Iris pigment epithelial cell (primary cell): Measurements from ENCODE around the gene PYCR2.
"Not testable (repeated sequence)": the region's sequence is repeated elsewhere in the genome, so short reads cannot be mapped to it uniquely, and the experiment has no call there.

Experiments used
- DNase-seq: peaks from one replicate; pipeline ENCODE4 v3.0.0-alpha.2; 2011; ENCODE audit warnings: low read depth

PYCR2 gene

DNA sequence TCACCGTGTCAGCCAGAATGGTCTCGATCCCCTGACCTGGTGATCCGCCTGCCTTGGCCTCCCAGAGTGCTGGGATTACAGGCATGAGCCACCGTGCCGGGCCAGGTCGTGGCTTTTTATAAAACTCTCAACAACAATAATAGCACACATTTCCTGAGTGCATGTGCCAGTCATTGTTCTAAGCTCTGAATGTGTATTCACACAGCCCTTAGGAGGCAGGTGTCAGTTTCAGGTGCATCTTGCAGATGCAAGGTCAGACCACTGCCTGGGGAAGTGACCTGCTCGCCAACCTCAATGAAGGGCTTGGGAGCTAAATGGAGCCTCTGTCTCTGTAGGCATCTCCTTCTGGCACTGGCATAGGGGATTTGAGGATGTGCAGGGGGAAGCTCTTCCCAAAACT, 18.5 kb upstream of the PYCR2 start:
- DNase-seq = no peak

- DNase-seq = no peak
These were observed 17.8 kb upstream of the PYCR2 start for GRCh38 chr1:225941942-225942222.

- DNase-seq = no peak
These were observed 17.3 kb upstream of the PYCR2 start, which contains the start of gene LEFTY2 for GRCh38 chr1:225941187-225941941. Gene LEFTY2 (minus strand): TSS chr1:225941220. CDS start chr1:225941140, 80 bp downstream.

GRCh38 chr1:225940385-225941151, 16.5 kb upstream of the PYCR2 start:
- DNase-seq = no peak

DNA sequence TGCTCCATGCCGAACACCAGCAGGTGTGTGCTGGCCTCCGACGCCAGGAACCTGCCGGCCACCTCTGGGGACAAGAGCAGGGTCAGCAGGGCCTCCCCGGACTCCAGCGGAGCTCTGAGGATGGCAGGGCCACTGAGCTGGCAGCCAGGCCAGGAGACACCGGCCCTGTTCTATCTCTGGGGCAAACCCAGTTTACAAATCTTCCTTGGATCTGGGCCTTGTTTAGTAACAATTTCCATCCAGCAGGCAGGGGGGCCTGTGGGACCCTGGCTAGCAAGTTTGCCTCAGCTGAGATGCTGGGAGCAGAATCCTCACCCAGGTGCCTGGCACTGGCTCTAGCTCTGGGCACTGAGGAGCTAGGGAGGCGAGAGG, 15.9 kb upstream of the PYCR2 start:
- DNase-seq = not testable (repeated sequence)

- not testable (repeated sequence) for DNase-seq
These were observed 15.3 kb upstream of the PYCR2 start for GRCh38 chr1:225939097-225939938.

DNA sequence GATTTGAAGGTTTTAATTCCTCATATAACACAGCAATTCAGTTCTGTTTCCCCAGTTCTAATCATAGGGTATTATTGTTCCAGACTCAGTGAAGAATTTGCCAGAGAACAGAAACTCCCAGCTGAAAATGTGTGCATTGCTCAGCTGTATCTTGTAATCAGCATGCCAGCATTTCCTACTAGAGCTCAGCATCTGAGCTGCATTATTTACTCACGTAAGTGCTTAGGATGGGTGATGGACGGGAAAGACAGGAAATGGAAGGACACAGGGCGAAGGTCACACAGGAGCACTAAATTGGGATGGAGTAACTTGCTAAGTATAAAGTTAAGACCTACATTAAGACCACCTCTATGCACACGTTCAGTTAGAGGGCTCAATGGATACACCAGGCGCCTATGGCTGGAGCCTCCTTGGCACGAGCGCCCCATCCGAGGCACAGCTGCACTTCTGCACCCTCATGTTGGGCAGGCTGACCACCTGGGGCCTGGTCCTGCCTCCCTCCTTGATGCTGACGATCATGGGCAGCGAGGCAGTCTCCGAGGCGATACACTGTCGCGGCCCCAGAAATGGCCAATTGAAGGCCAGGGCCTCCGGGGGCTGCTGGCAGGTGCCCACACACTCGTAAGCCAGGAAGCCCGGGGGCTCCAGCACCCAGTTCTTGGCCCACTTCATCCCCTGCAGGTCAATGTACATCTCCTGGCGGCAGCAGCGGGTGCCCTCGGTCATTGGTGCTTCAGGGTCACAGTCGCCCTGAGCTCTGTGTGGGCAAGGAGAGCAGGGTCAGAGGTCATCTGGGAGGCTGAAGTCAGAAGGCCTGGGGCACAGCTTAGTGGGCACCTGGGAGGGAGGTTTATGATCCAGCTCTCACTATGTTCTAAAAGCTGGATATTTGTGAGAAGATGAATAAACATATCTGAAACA, 13.3 kb upstream of the PYCR2 start:
- DNase-seq = no peak

DNA sequence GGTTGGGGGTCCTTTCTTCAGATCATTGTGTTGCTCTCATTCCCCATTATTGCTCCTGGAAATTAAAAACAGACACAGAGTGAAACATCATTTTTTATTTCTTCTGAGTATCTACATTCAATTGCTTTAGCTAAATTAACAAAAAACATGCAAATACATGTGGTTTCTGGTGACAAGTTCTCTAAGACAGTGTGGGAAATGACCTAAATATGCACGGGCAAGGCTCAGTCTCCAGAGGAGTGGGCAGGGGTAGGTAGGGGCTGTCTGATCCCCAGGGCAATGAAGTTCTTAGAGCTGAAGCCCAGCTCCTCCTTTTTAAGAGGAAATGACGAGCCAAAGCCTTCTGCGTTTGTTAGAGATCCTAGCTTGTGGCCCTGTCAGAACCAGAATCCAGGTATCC, 12.5 kb upstream of the PYCR2 start:
- DNase-seq = no peak

GRCh38 chr1:225936086-225936485, 12.0 kb upstream of the PYCR2 start:
- not testable (repeated sequence) for DNase-seq

DNA sequence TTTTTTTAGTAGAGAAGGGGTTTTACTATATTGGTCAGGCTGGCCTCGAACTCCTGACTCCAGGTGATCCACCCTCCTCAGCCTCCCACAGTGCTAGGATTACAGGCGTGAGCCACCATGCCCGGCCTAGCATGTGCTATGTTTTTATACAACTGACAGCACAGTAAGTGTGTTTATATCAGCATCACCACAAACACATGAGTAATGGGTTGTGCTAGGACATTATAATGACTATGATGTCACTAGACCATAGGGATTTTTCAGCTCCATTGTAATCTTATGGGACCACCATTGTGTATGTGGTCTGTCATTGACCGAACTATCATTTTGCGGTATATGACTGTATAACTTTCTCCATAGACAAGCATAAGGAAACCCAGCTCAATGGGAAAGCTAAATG, 10.7 kb upstream of the PYCR2 start:
- DNase-seq = no peak

DNA sequence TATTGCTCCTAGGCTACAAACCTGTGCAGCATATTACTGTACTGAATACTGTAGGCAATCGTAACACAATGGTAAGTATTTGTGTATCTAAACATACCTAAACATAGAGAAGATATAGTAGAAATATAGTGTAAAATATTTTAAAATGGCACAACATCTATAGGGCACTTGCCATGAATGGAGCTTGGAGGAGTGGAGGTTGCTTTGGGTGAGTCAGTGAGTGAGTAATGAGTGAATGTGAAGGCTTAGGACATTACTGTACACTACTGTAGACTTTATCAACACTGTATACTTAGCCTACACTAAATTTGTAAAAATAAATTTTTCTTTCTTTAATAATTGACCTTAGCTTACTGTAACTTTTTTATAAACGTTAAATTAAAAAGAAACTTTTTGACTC, 9.0 kb upstream of the PYCR2 start:
- peak; percentile 71 for DNase-seq

DNA sequence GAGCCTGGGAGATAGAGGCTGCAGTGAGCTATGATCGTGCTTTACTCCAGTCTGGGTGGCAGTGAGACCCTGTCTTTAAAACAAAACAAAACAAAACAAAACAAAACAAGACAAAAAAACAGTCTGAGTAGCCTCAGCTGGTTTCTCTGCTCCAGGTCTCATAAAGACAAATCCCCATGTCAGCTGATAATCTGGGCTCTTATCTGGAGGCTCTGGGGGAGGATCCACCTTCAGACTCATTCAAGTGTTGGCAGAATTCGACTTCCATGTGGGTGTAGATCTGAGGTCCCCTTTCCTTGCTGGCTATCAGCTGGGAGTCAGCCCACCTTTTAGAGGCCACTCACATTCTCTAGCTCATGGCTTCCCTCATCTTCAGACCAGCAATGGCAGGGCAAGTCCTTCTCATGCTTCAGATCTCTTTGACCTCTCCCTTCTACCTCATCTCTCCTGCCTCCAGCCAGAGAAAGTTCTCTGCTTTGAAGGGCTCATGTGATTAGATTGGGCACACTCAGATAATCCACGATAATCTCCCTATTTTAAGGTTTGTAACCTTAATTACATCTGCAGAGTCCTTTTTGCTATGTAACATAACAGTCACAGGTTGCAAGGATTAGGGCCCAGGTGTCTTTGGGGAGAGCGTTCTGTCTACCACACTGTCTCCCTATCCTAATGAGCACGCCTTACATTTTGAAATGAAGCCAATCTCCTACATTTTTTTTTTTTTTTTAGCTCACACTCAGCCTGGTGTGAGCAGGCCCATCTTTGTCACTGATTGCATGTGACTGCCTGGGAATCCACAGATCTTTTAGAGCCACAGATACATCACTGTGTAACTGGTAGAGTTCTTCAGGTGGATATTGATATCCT, 7.5 kb upstream of the PYCR2 start:
- no peak for DNase-seq

DNA sequence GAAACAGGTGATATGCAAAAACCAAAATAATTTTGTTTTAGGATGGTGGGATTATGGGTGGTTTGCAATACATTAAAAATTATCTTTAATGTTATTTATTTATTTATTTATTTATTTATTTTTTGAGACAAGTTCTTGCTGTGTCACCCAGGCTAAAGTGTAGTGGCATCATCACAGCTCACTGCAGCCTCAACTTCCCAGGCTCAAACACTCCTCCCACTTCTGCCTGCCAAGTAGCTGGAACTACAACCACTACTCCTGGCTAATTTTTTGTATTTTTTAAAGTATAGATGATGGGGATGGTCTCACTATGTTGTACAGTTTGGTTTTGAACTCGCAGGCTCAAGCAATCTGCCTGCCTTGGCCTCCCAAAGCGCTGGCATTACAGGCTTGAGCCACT, 6.5 kb upstream of the PYCR2 start:
- DNase-seq = no peak

GRCh38 chr1:225929462-225929861, 5.4 kb upstream of the PYCR2 start:
- not testable (repeated sequence) for DNase-seq

DNA sequence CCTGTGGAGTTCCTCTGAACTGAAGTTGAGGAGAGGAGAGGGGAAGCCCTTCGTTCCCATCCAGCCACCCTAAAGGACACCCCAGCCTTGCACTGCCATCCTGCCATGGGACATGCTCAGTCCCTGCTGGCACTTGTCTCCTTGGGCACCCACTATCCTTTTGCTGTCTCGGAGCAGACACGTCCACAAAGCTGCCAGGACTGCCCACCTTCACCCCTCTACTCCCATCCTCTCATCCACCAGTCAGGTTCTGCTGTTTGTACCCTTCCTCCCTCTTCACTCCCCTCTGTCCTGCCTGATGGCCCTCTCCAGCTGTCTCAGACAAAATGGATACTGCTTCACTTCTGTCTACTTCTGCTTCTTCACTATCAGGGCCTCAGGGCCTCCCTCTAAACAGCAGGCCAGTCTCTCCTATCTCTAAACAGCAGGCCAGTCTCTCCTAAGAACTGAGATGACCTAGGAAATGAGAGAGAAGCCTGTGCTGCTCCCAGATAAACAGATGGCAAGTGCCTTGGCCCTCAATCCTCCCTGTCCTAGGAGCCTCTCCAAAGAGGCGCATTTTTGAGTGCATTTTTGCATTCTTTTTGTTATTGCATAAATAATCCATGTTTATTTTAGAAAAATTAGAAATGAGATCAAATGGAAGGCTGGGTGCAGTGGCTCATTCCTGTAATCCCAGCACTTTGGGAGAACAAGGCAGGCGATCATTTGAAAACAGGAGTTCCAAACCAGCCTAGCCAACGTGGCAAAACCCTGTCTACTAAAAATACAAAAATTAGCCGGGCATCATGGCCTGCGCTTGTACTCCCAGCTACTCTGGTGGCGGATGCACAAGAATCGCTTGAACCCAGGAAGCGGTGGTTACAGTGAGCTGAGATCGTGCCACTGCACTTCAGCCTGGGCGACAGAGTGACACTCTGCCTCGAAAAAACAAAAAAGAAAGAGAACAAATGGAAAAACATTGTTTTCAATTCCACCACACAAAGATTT, 4.4 kb upstream of the PYCR2 start:
- DNase-seq = no peak

DNA sequence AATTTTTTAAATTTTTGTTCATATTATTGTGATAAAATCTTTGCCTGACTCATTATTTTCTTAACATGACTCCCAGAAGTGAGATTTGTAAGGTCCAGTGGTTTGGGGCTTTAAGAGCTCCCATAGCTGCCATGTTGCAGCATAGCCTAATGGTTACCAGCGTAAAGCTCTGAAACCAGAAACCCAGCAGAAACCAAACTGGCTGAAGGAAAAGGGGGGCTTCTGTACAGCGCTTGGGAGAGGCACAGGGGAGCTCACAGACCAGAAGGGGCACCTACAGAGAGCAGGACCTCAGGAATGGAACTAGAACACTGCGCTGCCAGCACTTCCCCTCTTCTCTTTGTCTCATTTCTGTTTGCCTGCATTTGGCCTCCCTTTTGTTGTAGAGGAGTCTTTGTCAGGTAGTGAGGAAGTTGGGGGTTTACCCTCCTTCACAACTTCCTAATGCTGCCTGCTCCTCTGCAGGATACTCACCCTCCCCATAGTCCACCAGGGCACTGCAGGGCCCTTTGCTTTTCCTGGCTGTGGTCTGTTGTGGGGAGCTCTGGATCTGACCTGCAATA, 2.6 kb upstream of the PYCR2 start:
- peak; percentile 33 for DNase-seq

DNA sequence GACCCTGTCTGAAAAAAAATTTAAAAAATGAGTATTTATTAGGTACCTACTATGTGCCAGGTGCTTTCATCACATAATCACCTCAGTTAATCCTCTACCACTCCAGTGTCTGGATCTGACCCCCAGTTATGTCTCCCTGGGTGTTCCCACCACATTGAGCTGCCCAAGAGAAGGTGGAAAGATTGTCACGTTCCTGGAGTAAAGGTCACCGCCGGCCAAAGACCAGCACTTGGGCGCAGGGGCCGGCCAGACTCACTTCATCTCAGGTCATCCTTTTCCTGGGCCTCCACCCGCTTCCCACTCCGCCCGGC, 714 bp downstream of the PYCR2 start:
- no peak for DNase-seq

- DNase-seq = no peak
These were observed 2.0 kb downstream of the PYCR2 start for GRCh38 chr1:225921734-225922709.
